GM12872 (cell line): ENCODE results near the gene CYFIP2.

Source experiments
- TF ChIP-seq, protein P1 (sequence below): IDR thresholded peaks from 3 replicates; pipeline ENCODE4 v1.5.1; 2011; ENCODE audit warnings: low read depth, mild to moderate bottlenecking, low read length, moderate library complexity; ENCODE audit not compliant: insufficient read depth

Gene CYFIP2

DNA sequence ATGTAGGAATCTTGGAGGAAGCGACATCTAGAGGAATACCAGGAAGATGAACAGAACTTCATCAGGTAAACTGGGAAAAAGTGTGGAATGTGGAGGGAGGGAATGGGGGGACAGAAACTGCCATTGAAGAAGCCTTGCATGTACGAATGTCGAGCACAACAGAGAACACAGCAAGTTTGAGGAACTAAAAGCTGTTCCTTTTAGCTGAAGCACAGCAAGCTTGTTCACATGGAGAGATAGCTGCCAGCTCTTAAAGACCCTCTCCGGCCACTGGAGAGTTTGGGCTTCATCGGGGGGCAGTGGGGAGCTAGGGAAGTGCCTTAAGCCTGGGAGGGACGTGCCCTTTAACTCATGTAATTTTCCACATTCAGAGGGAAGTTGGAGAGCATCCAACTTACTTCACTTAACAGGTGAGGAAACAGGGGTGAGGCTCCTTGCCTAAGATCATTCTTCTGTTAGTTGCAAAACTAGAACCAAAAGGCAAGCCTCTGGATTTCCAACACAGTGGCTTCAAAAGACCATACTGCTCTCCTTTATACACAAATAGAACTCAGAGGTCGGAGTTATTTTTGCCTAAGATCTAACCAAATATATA is 2.3 kb upstream of the CYFIP2 start:
- TF ChIP-seq, protein P1, sequence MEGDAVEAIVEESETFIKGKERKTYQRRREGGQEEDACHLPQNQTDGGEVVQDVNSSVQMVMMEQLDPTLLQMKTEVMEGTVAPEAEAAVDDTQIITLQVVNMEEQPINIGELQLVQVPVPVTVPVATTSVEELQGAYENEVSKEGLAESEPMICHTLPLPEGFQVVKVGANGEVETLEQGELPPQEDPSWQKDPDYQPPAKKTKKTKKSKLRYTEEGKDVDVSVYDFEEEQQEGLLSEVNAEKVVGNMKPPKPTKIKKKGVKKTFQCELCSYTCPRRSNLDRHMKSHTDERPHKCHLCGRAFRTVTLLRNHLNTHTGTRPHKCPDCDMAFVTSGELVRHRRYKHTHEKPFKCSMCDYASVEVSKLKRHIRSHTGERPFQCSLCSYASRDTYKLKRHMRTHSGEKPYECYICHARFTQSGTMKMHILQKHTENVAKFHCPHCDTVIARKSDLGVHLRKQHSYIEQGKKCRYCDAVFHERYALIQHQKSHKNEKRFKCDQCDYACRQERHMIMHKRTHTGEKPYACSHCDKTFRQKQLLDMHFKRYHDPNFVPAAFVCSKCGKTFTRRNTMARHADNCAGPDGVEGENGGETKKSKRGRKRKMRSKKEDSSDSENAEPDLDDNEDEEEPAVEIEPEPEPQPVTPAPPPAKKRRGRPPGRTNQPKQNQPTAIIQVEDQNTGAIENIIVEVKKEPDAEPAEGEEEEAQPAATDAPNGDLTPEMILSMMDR: no peak

DNA sequence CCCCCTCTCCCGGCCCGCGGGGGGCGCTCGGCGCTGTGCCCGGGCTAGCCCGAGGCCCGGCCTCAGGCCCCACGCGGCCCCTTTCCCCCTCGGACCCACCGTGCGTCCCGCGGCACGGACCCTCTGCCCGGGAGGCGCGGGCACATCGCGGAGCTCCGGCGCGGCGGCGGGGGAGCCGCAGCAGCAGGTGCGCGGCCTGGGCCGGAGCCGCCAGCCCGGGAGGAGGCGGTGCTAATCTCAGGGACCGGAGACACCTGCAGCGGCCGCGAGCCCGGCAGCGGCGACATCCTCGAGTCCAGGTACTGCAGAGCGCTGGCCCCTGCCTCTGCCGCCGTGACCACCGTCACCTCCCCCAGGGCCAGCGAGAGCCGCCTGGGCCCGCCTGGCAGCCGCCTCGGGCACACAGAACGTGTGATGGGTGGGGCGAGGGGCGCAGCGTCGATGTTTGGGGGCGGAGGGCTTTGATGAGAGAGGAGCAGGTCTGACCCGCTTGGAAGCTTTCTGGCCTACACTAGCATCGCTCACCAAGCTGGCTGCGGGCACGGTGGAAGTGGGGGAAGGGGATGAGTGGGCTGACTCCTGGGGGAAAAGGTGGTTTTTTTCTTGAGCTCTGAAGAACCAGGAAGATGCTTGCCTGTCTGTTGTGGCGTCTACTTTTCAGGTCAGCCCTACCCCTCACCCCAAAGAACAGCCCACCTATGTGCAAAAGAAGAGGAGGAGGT is 524 bp downstream of the CYFIP2 start:
- TF ChIP-seq, protein P1: peak; percentile 28; the same call in 1 of the 3 replicates

DNA sequence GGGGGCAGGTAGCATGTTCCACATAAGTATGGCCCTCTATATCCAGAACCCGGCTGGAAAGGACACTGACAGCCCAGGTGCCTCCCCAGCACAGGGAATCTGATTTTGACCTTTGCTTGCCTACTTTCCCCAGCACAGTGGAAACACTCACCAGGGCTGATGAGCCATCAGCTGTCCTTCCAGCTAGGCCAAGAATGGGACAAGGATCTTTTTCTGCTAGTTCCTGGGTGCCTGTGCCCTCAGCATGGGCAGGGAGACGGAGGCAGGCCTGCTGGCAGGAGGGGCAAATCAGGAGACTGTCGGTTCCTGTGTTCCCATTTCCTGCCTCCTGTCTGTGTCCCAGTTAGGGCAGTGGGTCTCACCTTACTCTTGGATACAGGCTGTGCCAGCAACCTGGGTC is 1.1 kb downstream of the CYFIP2 start:
- TF ChIP-seq, protein P1: no peak

DNA sequence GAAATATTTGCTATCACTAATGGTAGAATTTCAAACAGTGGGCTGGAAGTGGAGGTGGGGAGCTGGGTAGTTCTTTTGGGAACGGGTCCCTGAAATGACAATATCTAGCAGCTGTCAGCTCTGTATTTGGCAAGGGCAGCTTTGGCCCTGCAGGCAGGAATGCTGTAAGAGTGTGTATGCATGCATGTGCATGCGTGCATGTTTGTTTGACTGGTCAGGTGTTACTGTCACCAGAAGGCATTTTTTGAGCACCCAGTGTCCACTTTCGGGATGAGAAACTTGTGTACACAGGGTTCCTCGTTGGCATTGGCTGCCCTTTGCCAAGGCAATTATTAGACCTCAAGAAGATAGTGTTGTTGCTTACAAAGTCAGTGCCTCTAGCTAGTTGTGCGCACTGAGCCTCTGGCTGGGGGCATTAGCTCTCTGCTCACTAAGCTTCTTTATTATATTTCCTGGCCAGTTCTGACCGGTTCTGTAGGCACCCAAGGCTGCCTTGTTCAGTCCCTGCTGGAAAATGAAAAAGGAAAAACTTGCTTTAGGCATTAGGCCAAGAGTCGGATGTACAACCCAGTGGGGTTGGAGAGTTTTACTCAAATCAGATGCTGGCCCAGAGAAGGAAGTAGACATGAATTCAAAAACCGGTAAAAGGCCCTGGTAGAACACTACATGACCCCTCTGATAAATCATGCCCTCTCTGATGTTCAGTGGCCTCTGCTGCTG is 2.0 kb downstream of the CYFIP2 start:
- TF ChIP-seq, protein P1: no peak

DNA sequence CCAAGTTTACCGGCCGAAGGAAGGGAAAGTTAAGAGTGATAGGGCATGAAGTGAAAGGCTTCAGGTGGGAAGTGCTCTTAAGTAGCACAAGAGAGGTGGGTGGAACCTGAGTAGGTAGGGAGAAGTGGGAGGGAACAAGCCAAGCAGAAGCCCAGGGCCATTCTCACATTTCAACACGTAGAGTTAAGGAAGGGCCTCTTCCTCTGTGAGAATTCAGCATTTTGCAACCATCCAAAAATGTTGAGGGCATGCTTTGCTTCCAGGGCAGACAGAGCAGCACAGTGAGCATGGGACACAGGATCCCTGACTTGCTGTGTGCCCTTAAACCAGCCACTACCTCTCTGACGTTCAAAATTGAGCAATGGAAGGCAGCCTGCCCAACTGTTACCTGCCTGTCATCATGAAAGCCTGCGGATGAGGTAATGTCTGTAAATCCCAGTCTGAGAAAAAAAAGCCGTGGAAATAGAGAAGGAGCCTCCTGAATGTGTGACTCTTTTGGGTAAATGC is 3.3 kb downstream of the CYFIP2 start:
- TF ChIP-seq, protein P1: no peak

DNA sequence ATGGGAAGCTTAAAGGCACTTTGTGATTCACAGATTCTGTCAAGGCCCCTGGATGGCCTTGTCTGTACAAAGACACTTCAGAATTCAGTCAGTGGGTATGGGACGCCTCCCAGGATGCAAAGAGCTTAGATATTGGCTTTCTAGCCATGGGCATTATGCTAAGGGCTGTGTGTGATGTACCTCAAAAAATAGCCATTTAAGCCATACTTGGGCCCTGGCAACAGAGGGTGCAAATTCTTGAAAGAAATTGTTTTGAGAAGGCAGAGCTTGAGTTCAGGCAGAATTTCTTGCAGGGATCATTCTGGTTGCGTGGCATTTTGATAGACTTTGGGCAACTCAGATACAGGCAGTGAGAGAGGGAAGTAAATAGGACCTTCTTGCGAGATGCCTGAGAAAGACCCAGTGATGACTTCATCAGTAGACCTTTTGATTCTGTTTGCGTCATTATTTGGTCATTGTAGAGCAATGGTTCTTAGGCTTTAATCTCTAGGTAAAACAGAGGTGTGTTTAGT is 3.9 kb downstream of the CYFIP2 start:
- TF ChIP-seq, protein P1: no peak

DNA sequence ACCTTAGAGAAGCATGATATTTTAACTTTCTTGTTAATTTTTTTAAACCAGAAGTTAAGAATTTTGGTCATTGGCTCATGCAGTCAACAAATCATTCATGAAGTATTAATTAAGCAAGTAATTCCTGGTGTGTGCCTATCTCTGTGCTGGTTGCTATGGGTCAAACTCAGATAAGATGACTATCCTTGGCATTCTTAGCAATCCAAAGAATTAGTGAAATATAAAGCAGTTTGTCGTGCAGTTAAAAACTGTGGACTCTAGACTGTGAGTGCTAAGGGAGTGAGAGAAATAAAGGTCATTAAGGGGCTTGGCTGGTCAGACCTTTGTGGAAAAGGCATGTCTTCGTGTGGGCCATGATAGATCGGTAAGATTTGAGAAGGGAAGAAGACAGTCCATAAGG is 4.8 kb downstream of the CYFIP2 start:
- TF ChIP-seq, protein P1: no peak
